Middle frontal gyrus (tissue), 1 donor: Measurements from ENCODE around the gene WNK1.

Experiments
- DNase-seq: peaks from one replicate; pipeline ENCODE4 v3.0.0-alpha.2; 2015; ENCODE audit warnings: low spot score; ENCODE audit errors: extremely low spot score

The WNK1 gene

DNA sequence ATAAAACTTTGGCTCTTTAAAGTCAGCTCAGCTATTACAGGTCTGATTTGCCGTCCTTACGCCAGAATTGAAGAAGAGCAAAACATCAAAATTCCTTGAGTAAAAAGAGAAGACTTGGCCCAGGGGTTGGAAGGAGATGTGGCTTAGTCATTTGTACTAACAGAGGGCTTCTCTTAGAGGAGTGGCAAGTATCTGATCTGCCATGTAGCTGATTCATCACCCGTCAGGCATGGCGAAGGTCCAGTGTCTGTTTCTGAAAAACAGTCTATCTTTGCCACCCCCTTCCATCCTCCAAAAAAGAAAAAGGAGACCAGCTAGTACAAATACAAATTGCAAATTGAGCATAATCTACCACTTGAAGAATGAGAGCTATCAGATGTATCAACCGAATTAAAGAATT, 105.2 kb downstream of the WNK1 start:
- DNase-seq, result no peak

DNA sequence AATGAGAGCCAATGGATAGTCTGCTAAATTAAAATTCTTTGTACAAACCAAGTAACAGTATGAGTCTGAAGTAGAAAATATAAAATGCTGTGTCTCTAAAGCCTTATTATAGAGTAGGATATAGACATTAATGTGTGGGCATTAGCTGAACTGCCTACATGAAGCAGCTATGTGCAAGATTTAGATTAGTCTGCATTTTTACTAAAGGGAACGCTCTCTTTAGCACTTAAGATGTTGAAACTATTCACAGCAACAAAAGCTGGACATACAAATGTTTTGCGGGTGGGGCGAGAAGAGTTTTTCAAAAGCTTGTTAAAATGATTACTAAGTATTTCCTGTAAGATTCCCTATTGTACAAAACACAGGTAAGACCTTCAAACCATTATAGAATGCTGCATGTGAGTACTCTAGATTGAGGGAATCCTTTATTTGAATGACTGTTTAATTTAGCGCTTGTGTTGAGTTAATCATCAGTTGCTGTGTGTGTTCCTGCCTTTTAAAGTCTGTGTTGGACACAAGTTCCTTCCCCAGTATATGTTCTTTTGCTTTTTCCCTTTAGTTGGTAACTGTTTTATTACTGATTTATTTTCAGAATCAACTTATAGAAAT, 110.0 kb downstream of the WNK1 start:
- DNase-seq, result no peak

DNA sequence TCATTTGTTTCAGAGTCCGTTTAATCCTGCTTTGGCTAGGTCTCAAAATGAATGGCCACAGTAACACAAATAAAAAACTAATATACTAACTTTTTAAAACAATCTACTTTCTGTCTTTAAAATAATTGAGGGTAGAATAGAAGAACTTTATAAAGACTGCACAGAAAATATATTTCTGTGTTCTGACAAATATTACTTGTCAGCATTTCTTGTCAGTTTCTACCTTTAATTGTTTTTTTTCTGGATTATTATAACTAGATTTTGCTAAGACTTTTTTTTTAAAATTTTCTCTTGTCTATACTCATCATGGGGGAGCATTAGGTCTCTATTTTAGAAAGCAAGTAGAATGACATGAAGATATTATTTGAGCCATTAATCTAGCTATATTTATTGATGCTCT, 110.9 kb downstream of the WNK1 start:
- DNase-seq, result no peak

DNA sequence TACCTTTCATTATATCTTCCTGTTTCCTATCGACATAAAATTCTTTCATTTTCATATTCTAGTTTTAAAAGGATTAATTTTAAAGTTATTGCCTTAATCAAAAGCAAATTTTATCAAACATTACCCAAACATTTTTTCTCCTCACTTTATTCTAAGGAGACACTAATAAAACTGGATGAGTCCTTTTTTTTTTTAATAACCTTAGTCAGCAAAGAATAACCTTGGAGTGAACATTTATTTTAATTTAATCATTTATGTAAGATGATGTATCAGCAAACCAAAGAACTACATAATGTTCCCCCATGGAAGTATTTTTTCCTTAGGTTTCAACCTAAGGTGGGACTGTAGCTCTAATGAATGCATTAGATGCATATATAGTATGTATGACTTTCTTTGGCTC, 113.2 kb downstream of the WNK1 start:
- no peak for DNase-seq

DNA sequence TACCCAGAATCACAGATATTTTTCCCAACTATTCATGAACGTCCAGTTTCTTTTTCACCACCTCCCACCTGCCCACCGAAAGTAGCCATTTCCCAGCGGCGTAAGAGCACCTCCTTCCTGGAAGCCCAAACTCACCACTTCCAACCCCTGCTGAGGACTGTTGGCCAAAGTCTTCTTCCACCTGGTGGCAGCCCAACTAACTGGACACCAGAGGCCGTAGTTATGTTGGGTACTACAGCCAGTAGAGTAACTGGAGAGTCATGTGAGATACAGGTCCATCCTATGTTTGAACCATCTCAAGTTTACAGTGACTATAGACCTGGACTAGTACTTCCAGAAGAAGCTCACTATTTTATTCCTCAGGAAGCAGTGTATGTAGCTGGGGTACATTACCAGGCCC, 115.5 kb downstream of the WNK1 start:
- DNase-seq, result no peak

DNA sequence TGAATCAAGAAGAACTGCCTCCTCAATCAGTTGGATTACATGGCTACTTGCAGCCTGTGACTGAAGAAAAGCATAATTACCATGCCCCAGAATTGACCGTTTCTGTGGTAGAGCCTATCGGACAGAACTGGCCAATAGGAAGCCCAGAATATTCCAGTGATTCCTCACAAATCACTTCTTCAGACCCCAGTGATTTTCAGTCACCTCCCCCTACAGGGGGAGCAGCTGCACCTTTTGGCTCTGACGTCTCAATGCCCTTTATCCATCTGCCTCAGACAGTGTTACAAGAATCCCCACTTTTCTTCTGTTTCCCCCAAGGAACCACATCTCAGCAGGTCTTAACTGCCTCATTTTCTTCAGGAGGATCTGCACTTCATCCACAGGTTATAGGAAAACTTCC, 116.3 kb downstream of the WNK1 start:
- no peak for DNase-seq

DNA sequence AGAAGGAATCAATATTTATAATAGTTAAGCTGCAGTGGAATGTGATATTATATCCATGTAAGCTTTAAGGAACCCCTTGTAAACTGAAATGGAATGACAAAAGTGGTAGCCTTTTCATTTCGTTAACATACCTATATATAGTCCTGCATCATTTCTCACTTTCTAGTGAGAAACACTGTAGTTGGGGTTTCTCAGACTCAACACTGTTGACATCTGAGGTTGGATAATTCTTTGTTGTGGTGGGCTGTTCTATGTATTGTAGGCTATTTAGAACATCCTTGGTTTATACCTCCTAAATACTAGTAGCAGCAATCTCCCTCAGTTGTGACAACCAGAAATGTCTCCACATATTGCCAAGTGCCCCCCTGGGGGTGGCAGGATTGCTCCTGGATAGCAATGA, 118.0 kb downstream of the WNK1 start:
- DNase-seq, result no peak

DNA sequence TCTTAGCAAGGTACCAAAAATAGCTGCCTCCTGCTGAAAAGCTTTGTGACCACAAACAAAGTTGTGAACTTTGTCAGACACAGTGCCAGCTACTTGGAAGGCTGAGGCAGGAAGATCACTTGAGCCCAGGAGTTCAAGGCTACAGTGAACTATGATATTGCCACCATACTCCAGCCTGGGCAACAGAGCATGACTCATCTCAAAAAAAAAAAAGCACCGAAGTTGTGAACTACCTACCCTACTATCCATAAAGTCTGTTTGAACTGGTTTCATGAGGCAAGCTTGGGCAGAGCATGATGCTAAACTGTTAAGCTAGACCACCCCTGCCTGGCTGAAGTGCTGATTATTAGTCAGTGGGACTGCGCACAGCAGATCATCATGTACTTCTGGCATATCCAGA, 121.6 kb downstream of the WNK1 start:
- no peak for DNase-seq

DNA sequence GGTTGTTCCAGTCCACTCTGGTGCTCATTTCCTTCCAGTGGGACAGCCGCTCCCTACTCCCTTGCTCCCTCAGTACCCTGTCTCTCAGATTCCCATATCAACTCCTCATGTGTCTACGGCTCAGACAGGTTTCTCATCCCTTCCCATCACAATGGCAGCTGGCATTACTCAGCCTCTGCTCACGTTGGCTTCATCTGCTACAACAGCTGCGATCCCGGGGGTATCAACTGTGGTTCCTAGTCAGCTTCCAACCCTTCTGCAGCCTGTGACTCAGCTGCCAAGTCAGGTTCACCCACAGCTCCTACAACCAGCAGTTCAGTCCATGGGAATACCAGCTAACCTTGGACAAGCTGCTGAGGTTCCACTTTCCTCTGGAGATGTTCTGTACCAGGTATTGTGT, 127.3 kb downstream of the WNK1 start:
- DNase-seq, result no peak

DNA sequence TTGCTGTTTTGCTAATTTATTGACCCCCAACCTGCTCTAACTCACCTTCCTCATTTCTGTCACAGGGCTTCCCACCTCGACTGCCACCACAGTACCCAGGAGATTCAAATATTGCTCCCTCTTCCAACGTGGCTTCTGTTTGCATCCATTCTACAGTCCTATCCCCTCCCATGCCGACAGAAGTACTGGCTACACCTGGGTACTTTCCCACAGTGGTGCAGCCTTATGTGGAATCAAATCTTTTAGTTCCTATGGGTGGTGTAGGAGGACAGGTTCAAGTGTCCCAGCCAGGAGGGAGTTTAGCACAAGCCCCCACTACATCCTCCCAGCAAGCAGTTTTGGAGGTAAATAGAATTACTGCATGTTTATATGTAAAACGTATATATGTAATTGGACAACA, 128.3 kb downstream of the WNK1 start:
- DNase-seq, result no peak

DNA sequence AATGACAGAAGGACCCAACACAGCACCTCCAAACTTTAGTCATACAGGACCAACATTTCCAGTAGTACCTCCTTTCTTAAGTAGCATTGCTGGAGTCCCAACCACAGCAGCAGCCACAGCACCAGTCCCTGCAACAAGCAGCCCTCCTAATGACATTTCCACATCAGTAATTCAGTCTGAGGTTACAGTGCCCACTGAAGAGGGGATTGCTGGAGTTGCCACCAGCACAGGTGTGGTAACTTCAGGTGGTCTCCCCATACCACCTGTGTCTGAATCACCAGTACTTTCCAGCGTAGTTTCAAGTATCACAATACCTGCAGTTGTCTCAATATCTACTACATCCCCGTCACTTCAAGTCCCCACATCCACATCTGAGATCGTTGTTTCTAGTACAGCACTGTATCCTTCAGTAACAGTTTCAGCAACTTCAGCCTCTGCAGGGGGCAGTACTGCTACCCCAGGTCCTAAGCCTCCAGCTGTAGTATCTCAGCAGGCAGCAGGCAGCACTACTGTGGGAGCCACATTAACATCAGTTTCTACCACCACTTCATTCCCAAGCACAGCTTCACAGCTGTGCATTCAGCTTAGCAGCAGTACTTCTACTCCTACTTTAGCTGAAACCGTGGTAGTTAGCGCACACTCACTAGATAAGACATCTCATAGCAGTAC, 132.5 kb downstream of the WNK1 start:
- DNase-seq, result no peak

DNA sequence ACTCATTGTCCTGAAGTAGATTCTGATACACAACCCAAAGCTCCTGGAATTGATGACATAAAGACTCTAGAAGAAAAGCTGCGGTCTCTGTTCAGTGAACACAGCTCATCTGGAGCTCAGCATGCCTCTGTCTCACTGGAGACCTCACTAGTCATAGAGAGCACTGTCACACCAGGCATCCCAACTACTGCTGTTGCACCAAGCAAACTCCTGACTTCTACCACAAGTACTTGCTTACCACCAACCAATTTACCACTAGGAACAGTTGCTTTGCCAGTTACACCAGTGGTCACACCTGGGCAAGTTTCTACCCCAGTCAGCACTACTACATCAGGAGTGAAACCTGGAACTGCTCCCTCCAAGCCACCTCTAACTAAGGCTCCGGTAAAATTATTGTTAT, 133.3 kb downstream of the WNK1 start:
- no peak for DNase-seq

DNA sequence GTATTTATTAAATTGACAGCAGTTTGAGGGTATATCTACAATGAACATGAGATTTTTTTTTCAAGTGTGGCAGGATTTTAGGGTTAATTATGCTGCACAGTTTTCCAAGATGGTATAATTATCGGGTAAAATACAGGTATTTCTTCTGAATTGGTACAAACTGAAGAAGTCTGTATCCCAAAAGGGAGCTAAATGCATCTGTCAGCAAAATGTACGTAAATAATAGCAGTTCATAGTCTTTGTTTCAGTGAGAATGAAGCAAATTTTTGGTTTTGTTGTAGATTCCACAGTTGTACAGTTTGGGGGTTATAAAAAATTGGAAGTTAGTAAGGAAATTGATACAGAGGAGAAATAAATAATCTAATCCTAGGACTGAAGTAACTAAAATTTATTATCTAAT, 133.8 kb downstream of the WNK1 start:
- no peak for DNase-seq

DNA sequence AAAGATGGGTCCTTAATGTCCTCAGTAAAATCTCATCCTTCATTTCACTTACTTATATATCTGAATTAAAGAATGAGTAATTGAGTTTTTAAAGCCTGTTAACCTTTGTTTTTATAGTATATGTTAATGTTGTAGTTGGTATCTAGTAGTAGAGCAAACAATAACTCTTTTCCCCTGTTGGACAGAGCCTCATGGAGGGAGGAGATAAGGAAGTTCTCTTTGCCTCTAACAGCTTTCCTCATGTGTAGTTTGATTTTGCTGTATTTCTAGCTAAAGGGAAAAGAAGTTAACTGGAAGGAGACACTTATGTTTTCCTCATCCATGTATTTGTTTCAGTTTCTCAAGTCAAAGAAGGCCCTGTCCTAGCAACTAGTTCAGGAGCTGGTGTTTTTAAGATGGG, 141.8 kb downstream of the WNK1 start:
- no peak for DNase-seq

DNA sequence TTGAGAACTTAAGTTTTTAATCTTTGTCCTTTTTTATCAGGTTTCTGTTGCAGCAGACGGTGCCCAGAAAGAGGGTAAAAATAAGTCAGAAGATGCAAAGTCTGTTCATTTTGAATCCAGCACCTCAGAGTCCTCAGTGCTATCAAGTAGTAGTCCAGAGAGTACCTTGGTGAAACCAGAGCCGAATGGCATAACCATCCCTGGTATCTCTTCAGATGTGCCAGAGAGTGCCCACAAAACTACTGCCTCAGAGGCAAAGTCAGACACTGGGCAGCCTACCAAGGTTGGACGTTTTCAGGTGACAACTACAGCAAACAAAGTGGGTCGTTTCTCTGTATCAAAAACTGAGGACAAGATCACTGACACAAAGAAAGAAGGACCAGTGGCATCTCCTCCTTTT, 143.7 kb downstream of the WNK1 start:
- no peak for DNase-seq

DNA sequence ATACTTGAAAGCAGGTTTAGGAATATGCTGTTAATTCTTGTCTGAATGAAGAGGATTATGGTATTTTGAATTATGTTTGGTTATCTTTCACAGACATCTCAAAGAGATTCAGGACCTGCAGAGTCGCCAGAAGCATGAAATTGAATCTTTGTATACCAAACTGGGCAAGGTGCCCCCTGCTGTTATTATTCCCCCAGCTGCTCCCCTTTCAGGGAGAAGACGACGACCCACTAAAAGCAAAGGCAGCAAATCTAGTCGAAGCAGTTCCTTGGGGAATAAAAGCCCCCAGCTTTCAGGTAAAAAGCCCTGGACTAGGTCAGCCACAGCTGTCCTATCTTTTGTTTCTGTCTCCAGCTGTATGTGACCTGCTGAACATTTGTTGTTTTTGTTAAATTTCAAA, 145.0 kb downstream of the WNK1 start:
- no peak for DNase-seq

DNA sequence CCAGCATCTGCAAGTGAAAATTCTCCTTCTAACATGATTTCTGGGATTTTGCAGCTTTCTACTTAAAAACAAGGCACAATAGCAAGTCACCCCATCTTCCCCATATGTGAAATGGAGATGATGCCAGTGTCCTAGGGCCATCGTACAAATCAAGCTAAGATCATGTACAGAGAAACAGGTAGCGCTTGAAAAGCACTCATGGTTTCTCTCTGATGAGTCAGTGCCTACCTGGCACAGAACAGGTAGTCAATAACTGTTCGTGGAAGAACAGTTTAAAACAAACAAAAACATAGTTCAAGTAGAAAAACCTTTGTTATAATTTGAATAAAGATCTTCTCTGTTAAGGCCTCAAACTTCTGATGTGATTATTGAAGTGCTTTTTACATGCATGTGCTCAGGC, 150.2 kb downstream of the WNK1 start:
- no peak for DNase-seq

DNA sequence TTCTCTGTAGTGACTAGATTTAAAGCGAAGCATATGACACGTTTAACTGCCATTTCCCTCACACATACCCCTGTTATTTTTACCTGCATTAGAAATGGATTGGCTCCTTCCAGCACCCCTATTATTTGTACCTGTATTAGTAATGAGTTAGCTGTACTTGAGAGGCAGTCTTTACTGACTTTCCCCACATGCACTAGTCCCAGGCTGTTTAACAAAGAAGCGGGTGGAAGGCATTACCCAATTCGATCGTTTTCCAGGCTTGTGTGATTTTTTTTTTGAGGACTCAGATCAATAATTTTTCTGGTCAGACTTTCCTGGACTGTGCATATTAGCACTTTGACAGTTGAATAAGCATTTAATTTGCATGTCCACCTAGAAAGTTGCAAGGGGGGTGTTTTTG, 150.7 kb downstream of the WNK1 start:
- no peak for DNase-seq

DNA sequence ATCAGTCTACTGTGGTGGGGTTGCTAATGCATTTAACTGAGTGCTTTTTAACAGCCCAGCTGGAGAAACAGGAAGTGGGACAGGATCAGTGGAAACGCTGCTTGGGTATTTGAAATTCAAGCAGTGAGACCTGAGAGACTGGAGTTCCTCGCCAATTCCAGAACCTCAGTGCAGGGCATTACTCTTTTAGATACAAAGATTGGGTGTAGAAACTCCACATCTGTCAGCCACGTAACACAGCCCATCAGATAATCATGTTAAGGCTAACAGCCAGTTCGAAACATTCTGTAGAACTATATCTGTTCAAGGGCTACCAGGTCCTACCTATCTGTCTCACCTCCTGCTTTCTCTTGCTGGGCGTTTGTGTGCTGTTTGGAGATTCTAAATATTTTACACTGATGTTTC, 151.6 kb downstream of the WNK1 start:
- no peak for DNase-seq

DNA sequence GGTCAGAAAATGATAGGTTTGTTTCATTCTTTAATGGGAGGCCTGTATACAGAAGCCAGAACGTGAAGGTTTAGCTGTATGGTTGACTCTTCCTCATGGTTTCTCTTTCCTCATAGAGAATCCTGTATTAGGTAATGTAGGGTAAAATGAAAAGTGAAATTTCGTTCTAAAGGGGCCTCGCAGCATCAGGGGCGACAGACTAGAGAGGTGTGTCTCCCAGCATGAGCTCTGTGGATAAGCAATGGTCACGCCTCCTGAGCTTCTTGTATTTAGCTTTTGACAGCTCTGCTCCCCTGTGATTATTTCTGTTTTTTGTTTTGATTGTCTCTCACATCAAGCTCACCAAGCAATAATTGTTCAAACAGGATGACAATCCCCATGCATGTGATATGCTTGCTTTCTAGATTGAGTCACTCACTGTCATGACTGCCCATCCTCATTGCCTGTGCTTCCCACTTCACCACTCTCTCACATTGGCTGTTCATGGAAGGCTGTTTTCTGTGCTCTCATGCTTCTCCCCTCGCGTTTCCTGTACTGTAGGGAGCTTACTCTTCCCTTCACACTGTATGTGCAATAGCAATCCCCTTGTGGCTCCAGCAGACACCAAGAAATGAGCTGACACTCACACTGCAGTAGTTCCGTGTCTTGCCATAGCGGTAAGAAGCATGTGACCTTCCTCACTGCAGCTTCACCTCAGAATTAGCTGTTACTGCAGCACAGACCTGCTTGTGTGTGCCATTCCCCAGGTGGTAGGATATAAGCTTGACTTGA, 153.1 kb downstream of the WNK1 start:
- no peak for DNase-seq

DNA sequence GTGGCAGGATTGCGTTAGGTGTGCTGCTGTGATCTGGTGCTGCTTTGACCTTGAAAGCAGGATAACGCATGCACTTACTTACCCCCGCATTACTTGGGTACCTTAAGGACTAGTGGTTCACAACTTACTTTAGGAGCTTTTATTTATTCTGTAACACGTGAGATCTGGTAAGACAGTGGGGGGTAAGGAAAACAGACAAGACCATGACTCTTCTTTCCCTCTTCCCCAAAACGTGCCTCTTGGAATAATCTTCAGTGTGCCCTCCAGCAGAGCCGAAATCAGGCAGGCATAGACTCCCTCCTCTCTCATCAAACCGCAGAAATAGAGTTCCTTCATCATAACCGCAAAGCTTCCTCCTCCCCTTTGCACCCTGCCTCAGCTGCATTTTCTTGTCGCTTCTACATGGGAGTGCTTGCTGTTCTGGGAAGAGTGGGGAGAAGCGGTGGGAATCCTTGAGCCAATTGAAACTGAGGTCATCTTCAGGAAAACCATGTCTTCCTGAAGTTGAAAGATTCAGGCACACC, 153.7 kb downstream of the WNK1 start:
- no peak for DNase-seq

DNA sequence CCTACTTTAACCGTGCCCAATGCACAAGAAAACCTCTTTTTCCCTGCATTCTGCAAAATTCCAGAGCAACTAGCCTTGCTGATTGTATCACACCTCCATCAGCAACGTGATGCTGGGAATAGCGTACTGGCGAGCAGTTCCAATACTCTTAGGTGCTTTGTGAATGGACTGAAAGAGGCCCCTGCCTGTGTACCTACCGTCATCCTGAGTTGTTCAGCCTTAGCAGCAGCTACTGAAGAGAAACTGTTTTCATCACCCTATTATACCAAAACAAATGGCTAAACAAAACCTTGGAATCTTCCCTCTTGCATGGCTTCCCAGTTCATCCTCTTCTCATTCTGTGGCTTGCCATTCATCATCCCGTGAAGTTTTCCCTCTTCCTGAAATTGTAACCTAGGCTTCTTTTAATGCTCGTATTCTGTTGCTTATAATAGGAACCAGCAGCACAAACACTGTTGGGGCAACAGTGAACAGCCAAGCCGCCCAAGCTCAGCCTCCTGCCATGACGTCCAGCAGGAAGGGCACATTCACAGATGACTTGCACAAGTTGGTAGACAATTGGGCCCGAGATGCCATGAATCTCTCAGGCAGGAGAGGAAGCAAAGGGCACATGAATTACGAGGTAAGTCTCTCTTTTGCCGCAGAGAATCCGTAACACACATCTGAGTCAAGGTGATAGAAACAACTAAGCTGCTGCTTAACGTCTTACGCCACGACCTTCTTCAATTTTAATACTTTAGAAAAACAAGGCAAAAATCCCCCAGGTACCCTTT, 155.2 kb downstream of the WNK1 start:
- DNase-seq, result no peak
